SK-N-SH treated with all-trans-retinoic acid at 6 μM for 48 hours (cell line): ENCODE results near the gene RNF157.
"Not testable (repeated sequence)": the region's sequence is repeated elsewhere in the genome, so short reads cannot be mapped to it uniquely, and the experiment has no call there.

Experiments used
- ATAC-seq: fragments of 200-7000 bp; cut with Tn5 transposase; 3 replicates; pipeline ENCODE4 v1.9.1; 2020; ENCODE audit warnings: mild to moderate bottlenecking, moderate library complexity
- ARNTL ChIP-seq: fragments of 450-650 bp; formaldehyde crosslinking; IDR thresholded peaks from 2 replicates; pipeline ENCODE4 v1.5.0; 2020; ENCODE audit warnings: low read depth, mild to moderate bottlenecking, moderate library complexity, borderline replicate concordance
- BACH2 ChIP-seq: fragments of 250-450 bp; sonication (Bioruptor Pico); IDR thresholded peaks from 2 replicates; pipeline ENCODE4 v1.9.0; 2021; ENCODE audit warnings: mild to moderate bottlenecking, borderline replicate concordance
- CSRNP3 ChIP-seq: fragments of 250-450 bp; sonication (Bioruptor Pico); IDR thresholded peaks from 2 replicates; pipeline ENCODE4 v1.5.1; 2021; ENCODE audit warnings: mild to moderate bottlenecking, moderate library complexity
- ESRRG ChIP-seq: fragments of 250-450 bp; sonication (Bioruptor Pico); IDR thresholded peaks from 2 replicates; pipeline ENCODE4 v1.6.1; 2021; ENCODE audit warnings: mild to moderate bottlenecking
- OSR1 ChIP-seq: fragments of 250-450 bp; sonication (Bioruptor Pico); IDR thresholded peaks from 2 replicates; pipeline ENCODE4 v1.8.0; 2022; ENCODE audit warnings: moderate library complexity, mild to moderate bottlenecking, inconsistent platforms
- PATZ1 ChIP-seq: fragments of 250-450 bp; sonication (Bioruptor Pico); IDR thresholded peaks from 2 replicates; pipeline ENCODE4 v1.8.0; 2020; ENCODE audit warnings: mild to moderate bottlenecking, moderate library complexity, borderline replicate concordance
- PPARA ChIP-seq: fragments of 250-450 bp; sonication (Bioruptor Pico); IDR thresholded peaks from 2 replicates; pipeline ENCODE4 v1.5.0; 2020; ENCODE audit warnings: mild to moderate bottlenecking, borderline replicate concordance
- RARB ChIP-seq: fragments of 250-450 bp; sonication (Bioruptor Pico); IDR thresholded peaks from 2 replicates; pipeline ENCODE4 v1.8.0; 2021; ENCODE audit warnings: mild to moderate bottlenecking, moderate library complexity
- SNAI2 ChIP-seq: fragments of 250-450 bp; sonication (Bioruptor Pico); IDR thresholded peaks from 2 replicates; pipeline ENCODE4 v1.5.0; 2020; ENCODE audit warnings: mild to moderate bottlenecking, moderate library complexity
- TCF4 ChIP-seq: fragments of 250-450 bp; sonication (Bioruptor Pico); IDR thresholded peaks from 2 replicates; pipeline ENCODE4 v1.8.0; 2021; ENCODE audit warnings: mild to moderate bottlenecking, moderate library complexity, borderline replicate concordance
- ZFP3 ChIP-seq: fragments of 250-450 bp; sonication (Bioruptor Pico); IDR thresholded peaks from 2 replicates; pipeline ENCODE4 v1.5.0; 2020; ENCODE audit warnings: mild to moderate bottlenecking, moderate library complexity
- ZFP30 ChIP-seq: fragments of 450-650 bp; formaldehyde crosslinking; IDR thresholded peaks from 2 replicates; pipeline ENCODE4 v1.5.0; 2022; ENCODE audit warnings: mild to moderate bottlenecking, moderate library complexity
- ZNF565 ChIP-seq: fragments of 450-650 bp; formaldehyde crosslinking; conservative IDR thresholded peaks from 2 replicates; pipeline ENCODE4 v1.5.0; 2020; ENCODE audit warnings: low read depth, mild to moderate bottlenecking, moderate library complexity
- ZNF70 ChIP-seq: fragments of 450-650 bp; formaldehyde crosslinking; IDR thresholded peaks from 2 replicates; pipeline ENCODE4 v1.5.0; 2020; ENCODE audit warnings: mild to moderate bottlenecking, moderate library complexity
- ZNF8 ChIP-seq: fragments of 450-650 bp; formaldehyde crosslinking; IDR thresholded peaks from 2 replicates; pipeline ENCODE4 v1.5.0; 2020; ENCODE audit warnings: mild to moderate bottlenecking, moderate library complexity
- TF ChIP-seq, protein P1 (sequence below): fragments of 250-450 bp; sonication (Bioruptor Pico); IDR thresholded peaks from 2 replicates; pipeline ENCODE4 v1.8.0; 2021; ENCODE audit warnings: low read depth, mild to moderate bottlenecking, moderate library complexity, borderline replicate concordance
- TF ChIP-seq, protein P2 (sequence below): fragments of 250-450 bp; sonication (Bioruptor Pico); IDR thresholded peaks from 2 replicates; pipeline ENCODE4 v1.5.0; 2020; ENCODE audit warnings: mild to moderate bottlenecking, moderate library complexity

The RNF157 gene

GRCh38 chr17:76270127-76270592, 29.9 kb upstream of the RNF157 start (continued):
- TF ChIP-seq, protein P1, sequence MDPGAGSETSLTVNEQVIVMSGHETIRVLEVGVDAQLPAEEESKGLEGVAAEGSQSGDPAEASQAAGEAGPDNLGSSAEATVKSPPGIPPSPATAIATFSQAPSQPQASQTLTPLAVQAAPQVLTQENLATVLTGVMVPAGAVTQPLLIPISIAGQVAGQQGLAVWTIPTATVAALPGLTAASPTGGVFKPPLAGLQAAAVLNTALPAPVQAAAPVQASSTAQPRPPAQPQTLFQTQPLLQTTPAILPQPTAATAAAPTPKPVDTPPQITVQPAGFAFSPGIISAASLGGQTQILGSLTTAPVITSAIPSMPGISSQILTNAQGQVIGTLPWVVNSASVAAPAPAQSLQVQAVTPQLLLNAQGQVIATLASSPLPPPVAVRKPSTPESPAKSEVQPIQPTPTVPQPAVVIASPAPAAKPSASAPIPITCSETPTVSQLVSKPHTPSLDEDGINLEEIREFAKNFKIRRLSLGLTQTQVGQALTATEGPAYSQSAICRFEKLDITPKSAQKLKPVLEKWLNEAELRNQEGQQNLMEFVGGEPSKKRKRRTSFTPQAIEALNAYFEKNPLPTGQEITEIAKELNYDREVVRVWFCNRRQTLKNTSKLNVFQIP = no peak
- no peak for TF ChIP-seq ZFP30 (CRISPR knock-in tag)
- TF ChIP-seq OSR1 (CRISPR knock-in tag) = no peak

DNA sequence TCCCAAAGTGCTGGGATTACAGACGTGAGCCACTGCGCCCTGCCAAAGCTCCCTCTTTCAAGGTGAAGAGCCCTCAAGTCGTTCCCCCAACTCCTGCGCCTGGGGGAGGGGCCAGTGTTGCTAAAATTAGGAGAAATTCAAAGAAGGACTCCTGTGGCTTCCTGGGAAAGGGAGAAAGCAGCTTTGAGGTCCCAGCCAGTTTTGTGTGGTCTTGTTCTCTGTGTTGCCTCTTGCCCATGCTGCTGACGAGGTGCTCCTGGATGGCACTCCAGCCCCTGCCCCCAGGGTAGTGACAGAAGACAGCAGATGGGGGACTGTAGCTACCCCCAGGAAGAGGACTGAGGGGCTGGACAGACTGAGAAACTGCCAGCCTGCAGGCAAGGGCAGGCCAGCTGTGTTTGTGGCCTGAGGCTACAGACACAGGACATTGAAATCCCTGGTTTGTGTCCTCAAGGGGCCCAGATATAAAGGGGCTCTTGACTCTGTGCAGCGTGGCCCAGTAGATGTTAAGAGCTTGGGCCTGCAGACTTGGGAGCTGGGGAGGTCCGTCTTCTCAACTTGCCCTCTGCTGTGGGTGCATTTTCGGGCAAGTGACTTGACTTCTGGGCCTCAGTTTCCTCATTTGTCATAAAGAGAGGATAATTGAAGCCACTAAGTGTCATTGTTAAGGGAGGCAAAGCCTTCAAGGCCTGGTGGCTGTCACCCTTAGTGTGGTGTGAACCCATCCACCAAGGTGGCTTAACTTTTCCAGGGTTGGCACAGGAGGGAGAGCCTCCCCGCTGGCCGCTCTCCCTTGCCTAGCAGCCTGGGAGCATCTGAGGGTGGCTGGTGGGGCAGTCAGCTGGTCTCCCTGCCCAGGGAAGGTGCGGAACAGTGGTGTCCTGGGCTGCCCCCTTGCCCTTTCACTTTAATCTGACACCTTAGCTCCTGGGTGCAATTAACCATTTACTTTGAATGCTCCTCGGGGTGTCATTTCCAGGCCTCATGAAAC, 29.0 kb upstream of the RNF157 start:
- no peak for ATAC-seq
- TF ChIP-seq PPARA (no peak), OSR1 (CRISPR knock-in tag) (no peak), ZFP3 (CRISPR knock-in tag) (no peak), ZNF70 (CRISPR knock-in tag) (no peak), TCF4 (CRISPR knock-in tag) (no peak), ZNF565 (no peak), ZNF8 (CRISPR knock-in tag) (no peak), ARNTL (CRISPR knock-in tag) (no peak), CSRNP3 (CRISPR knock-in tag) (no peak), RARB (no peak), BACH2 (CRISPR knock-in tag) (no peak), ESRRG (no peak), PATZ1 (CRISPR knock-in tag) (no peak), ZFP30 (CRISPR knock-in tag) (no peak), SNAI2 (CRISPR knock-in tag) (no peak)
- TF ChIP-seq, protein P2, sequence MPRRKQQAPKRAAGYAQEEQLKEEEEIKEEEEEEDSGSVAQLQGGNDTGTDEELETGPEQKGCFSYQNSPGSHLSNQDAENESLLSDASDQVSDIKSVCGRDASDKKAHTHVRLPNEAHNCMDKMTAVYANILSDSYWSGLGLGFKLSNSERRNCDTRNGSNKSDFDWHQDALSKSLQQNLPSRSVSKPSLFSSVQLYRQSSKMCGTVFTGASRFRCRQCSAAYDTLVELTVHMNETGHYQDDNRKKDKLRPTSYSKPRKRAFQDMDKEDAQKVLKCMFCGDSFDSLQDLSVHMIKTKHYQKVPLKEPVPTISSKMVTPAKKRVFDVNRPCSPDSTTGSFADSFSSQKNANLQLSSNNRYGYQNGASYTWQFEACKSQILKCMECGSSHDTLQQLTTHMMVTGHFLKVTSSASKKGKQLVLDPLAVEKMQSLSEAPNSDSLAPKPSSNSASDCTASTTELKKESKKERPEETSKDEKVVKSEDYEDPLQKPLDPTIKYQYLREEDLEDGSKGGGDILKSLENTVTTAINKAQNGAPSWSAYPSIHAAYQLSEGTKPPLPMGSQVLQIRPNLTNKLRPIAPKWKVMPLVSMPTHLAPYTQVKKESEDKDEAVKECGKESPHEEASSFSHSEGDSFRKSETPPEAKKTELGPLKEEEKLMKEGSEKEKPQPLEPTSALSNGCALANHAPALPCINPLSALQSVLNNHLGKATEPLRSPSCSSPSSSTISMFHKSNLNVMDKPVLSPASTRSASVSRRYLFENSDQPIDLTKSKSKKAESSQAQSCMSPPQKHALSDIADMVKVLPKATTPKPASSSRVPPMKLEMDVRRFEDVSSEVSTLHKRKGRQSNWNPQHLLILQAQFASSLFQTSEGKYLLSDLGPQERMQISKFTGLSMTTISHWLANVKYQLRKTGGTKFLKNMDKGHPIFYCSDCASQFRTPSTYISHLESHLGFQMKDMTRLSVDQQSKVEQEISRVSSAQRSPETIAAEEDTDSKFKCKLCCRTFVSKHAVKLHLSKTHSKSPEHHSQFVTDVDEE (CRISPR knock-in tag) = no peak
- TF ChIP-seq, protein P1 = no peak
- TF ChIP-seq, all 23 proteins: peak for 0

GRCh38 chr17:76268015-76268749, 27.9 kb upstream of the RNF157 start:
- no peak for ATAC-seq
- no peak for TF ChIP-seq OSR1 (CRISPR knock-in tag)

DNA sequence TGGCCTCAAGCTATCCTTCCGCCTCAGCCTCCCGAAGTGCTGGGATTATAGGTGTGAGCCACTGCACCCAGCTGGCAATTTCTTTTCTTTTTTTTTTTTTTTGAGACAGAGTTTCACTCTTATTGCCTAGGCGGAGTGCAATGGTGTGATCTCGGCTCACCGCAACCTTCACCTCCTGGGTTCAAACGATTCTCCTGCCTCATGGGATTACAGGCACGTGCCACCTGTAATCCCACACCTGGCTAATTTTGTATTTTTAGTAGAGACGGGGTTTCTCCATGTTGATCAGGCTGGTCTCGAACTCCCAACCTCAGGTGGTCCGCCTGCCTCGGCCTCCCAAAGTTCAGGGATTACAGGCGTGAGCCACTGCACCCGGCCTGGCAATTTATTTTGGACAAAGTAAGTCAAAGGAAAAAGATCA, 27.3 kb upstream of the RNF157 start:
- not testable (repeated sequence) for ATAC-seq
